Stimulated activated naive CD8-positive, alpha-beta T cell treated with anti-CD3 and anti-CD28 coated beads, Interleukin-15, Interleukin-2, amounts not matched to agents 100 ng/mL and 50 ng/mL, for 24 hours (primary cell): ENCODE results near the gene KRTAP2-4.
"Not testable (repeated sequence)": the region's sequence is repeated elsewhere in the genome, so short reads cannot be mapped to it uniquely, and the experiment has no call there.

Experiments
- H3K27ac Mint-ChIP-seq: one replicate; pipeline ENCODE4 v1.8.0; 2021; ENCODE audit warnings: mild to moderate bottlenecking, mixed read lengths
- H3K27me3 Mint-ChIP-seq: one replicate; pipeline ENCODE4 v1.8.0; 2021; ENCODE audit warnings: mixed read lengths
- H3K36me3 Mint-ChIP-seq: one replicate; pipeline ENCODE4 v1.8.0; 2021; ENCODE audit warnings: low read depth, mixed read lengths
- H3K4me1 Mint-ChIP-seq: one replicate; pipeline ENCODE4 v1.8.0; 2021; ENCODE audit warnings: low read depth, mixed read lengths
- H3K4me3 Mint-ChIP-seq: one replicate; pipeline ENCODE4 v1.8.0; 2021; ENCODE audit warnings: mild to moderate bottlenecking, mixed read lengths
- H3K9me3 Mint-ChIP-seq: one replicate; pipeline ENCODE4 v1.8.0; 2021; ENCODE audit warnings: mixed read lengths

Gene KRTAP2-4, protein sequence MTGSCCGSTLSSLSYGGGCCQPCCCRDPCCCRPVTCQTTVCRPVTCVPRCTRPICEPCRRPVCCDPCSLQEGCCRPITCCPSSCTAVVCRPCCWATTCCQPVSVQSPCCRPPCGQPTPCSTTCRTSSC

DNA sequence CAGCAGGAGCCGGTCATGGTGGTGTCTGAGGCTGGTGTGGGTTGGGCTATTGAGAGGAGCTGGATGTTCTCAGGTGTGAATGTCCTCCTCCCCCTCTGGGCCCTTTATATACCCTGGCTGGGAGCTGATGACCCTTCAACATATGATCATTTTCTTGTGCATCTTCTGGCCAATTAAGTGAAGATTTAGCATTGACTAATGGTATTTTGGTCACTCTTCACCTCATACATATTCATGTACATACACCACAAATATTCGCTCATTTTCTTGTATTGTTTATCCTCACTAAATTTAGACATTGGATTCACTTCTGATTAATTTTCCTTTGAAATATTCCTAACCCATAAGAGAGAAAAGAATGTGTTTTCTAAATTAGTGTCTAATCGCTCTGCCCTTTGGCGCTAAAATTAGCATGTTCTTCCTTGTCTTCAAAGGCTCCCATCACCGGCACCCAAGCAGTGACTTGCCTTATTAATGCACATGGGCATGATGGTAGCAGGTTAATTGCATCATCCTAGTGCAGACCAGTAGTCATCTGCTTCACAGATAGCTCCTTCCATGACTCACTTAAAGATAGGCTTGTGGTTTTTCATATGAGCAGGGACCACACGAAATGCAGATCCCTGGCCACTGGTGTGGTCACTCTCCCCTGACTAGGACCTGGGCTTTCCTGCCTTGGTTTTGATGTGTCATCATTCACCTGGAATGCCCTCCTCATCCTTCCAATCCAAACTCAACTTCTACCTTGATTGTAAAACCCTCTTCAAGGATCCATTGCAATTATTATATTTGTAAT, at the start of gene KRTAP2-4:
Gene KRTAP2-4 (minus strand): TSS at position 51 of the 796 bp plus-strand sequence. CDS start 34 bp downstream, at position 17.
- H3K4me1 Mint-ChIP-seq: peaks cover 4% of the 10 kb centered on the region
- no peaks in the 10 kb centered on the region for H3K9me3 Mint-ChIP-seq
- H3K27ac Mint-ChIP-seq: no peak within 1 kb of the TSS
- H3K4me3 Mint-ChIP-seq: no peak within 1 kb of the TSS
- peaks cover 3% of the 10 kb centered on the region for H3K27me3 Mint-ChIP-seq
- H3K36me3 Mint-ChIP-seq: no peaks in the 10 kb centered on the region

GRCh38 chr17:41111151-41111885, 45.6 kb upstream of the KRTAP2-4 start:
- H3K9me3 Mint-ChIP-seq: peaks cover 5% of the 10 kb centered on the region
- H3K27ac Mint-ChIP-seq: no peak overlapping the region
- peaks cover under 1% of the 10 kb centered on the region for H3K27me3 Mint-ChIP-seq
- H3K36me3 Mint-ChIP-seq: peaks cover 8% of the 10 kb centered on the region
- H3K4me1 Mint-ChIP-seq: peaks cover 19% of the 10 kb centered on the region
- H3K4me3 Mint-ChIP-seq: no peak overlapping the region

GRCh38 chr17:41108728-41109386, 43.2 kb upstream of the KRTAP2-4 start:
- H3K36me3 Mint-ChIP-seq, H3K9me3 Mint-ChIP-seq, H3K4me3 Mint-ChIP-seq, H3K27ac Mint-ChIP-seq, H3K27me3 Mint-ChIP-seq: not testable (repeated sequence)
- H3K4me1 Mint-ChIP-seq: peaks cover 19% of the 10 kb centered on the region

- H3K27ac Mint-ChIP-seq: no peak overlapping the region
- peaks cover 5% of the 10 kb centered on the region for H3K9me3 Mint-ChIP-seq
- peaks cover 8% of the 10 kb centered on the region for H3K36me3 Mint-ChIP-seq
- peaks cover 19% of the 10 kb centered on the region for H3K4me1 Mint-ChIP-seq
- H3K4me3 Mint-ChIP-seq: no peak overlapping the region
- peaks cover 6% of the 10 kb centered on the region for H3K27me3 Mint-ChIP-seq
Measured at GRCh38 chr17:41107941-41108450, 42.3 kb upstream of the KRTAP2-4 start.

DNA sequence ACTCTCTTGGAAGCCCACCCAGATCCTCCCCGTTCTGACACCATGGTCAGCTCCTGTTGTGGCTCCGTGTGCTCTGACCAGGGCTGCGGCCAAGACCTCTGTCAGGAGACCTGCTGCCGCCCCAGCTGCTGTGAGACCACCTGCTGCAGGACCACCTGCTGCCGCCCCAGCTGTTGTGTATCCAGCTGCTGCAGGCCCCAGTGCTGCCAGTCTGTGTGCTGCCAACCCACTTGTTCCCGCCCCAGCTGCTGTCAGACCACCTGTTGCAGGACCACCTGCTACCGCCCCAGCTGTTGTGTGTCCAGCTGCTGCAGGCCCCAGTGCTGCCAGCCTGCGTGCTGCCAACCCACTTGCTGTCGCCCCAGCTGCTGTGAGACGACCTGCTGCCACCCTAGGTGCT, 39.7 kb upstream of the KRTAP2-4 start, which contains the start of gene KRTAP4-9:
Gene KRTAP4-9 (plus strand): TSS at position 43 of the 400 bp plus-strand sequence. CDS start 0 bp downstream, at position 43.
- H3K36me3 Mint-ChIP-seq, H3K27ac Mint-ChIP-seq, H3K4me3 Mint-ChIP-seq, H3K9me3 Mint-ChIP-seq, H3K27me3 Mint-ChIP-seq: not testable (repeated sequence)
- H3K4me1 Mint-ChIP-seq: peaks cover 21% of the 10 kb centered on the region

GRCh38 chr17:41104386-41105038, 38.8 kb upstream of the KRTAP2-4 start:
- H3K9me3 Mint-ChIP-seq, H3K27me3 Mint-ChIP-seq, H3K4me3 Mint-ChIP-seq, H3K36me3 Mint-ChIP-seq, H3K27ac Mint-ChIP-seq: not testable (repeated sequence)
- H3K4me1 Mint-ChIP-seq: peaks cover 24% of the 10 kb centered on the region

DNA sequence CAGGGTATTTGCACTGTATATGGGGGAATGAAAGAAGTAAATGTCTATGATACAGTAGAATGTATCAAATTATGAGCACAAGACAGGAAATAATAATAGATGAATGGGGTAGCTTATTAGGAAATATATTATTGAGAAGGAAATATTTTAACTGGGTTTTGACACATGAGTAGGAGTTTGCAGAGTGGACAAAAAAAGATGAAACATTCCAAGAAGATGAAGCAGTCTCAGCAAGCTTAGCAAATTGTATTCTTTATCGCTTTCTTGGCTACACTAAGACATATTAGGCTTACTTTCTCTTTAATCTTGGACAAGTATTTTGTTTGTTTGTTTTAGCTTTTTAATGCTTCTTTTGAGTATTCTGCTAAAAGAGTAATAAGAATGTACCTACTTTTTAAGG, 38.2 kb upstream of the KRTAP2-4 start:
- Mint-ChIP-seq H3K27me3 (peaks cover 6% of the 10 kb centered on the region), H3K4me3 (no peak overlapping the region), H3K9me3 (no peaks in the 10 kb centered on the region), H3K36me3 (no peaks in the 10 kb centered on the region), H3K4me1 (peaks cover 22% of the 10 kb centered on the region), H3K27ac (no peak overlapping the region)

DNA sequence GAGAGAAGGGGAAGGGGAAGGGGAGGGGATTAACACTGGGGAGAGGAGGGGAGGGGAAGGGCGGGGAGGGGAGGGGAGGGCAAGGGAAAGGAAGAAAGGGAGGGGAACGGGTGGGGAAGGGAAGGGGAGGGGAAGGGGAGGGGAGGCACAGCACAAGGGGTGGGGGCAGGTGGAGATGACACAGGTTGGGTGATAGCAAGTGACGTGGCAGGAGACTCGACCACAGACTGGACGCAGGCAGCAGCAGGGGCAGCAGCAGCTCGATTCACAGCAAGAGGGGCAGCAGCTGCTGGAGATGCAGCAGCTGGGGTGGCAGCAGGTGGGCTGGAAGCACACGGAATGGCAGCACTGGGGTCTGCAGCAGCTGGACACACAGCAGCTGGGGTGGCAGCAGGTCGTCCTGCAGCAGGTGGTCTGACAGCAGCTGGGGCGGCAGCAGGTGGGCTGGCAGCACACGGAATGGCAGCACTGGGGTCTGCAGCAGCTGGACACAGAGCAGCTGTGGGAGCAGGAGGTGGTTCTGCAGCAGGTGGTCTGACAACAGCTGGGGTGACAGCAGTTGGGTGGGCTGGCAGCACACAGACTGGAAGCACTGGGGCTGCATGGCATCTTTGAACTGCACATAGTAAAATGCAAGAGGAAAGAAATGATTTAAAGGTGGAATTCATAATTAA, 36.0 kb upstream of the KRTAP2-4 start, which contains the start of gene KRTAP4-16:
Gene KRTAP4-16 (minus strand): TSS at position 624 of the 674 bp plus-strand sequence. CDS start 0 bp downstream, at position 624.
- Mint-ChIP-seq H3K9me3 (no peaks in the 10 kb centered on the region), H3K27ac (no peak within 1 kb of the TSS), H3K4me1 (peaks cover 10% of the 10 kb centered on the region), H3K36me3 (no peaks in the 10 kb centered on the region), H3K4me3 (no peak within 1 kb of the TSS), H3K27me3 (peaks cover 12% of the 10 kb centered on the region)

DNA sequence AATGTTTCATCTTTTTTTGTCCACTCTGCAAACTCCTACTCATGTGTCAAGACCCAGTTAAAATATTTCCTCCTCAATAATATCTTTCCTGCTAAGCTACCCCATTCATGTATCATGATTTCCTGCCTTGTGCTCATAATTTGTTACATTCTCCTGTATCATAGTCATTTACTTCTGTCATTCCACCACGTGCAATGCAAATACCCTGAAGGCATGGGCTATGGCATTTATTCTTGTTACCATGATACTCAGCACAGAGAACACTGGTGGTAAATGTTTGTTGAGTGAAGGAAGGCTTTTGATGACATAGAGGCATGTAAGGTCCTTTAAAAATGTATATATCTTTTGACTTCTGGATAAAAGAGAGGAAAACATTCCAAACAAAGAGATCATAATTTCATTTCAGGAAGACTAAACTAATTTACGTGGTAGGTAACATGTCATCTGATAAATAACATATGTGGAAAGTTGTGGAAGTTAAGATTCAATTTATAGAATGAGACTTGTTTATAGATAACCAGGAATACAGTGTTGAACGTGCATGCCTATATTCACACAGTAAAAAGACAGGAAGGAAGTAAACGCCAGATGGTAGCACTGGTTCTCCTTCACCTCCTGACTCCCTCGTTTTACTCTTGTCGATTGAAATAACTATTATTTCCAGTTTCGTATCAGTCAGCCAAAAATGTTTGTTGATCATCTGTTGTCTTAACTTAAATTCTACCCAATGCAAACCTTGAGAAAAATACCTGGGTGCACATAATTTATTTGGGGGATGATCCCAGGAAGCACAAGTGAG, 34.2 kb upstream of the KRTAP2-4 start:
- Mint-ChIP-seq H3K4me1 (peaks cover 10% of the 10 kb centered on the region), H3K27me3 (peaks cover 10% of the 10 kb centered on the region)
- H3K36me3 Mint-ChIP-seq, H3K27ac Mint-ChIP-seq, H3K9me3 Mint-ChIP-seq, H3K4me3 Mint-ChIP-seq: not testable (repeated sequence)

- H3K36me3 Mint-ChIP-seq: no peaks in the 10 kb centered on the region
- no peak overlapping the region for H3K4me3 Mint-ChIP-seq
- peaks cover 10% of the 10 kb centered on the region for H3K4me1 Mint-ChIP-seq
- no peak overlapping the region for H3K27ac Mint-ChIP-seq
- no peaks in the 10 kb centered on the region for H3K9me3 Mint-ChIP-seq
- peaks cover 10% of the 10 kb centered on the region for H3K27me3 Mint-ChIP-seq
Measured at GRCh38 chr17:41098481-41098880, 32.8 kb upstream of the KRTAP2-4 start.

DNA sequence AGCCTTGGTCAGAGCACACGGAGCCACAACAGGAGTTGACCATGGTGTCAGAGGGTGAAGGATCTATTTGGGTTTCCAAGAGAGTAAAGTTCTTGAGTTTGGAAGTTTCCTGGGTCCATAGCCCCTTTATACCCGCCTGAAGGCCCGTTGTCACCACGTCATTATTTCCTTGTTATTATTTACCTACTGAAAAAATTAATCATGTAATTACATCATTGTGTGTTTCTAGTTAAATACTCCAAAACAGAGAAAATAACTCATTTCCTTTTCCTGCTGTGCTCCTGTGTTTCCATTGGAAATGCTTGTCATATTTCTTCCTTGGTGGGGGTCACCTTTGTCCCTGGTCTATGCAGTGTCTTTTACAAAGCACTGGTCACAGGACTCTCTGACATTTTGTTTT, 32.4 kb upstream of the KRTAP2-4 start, which contains the start of gene KRTAP4-8:
Gene KRTAP4-8 (minus strand): TSS at position 101 of the 400 bp plus-strand sequence. CDS start 58 bp downstream, at position 43.
- Mint-ChIP-seq H3K27me3 (peaks cover 10% of the 10 kb centered on the region), H3K9me3 (no peaks in the 10 kb centered on the region), H3K4me1 (peaks cover 10% of the 10 kb centered on the region), H3K4me3 (no peak within 1 kb of the TSS), H3K36me3 (no peaks in the 10 kb centered on the region), H3K27ac (no peak within 1 kb of the TSS)

GRCh38 chr17:41096055-41096454, 30.4 kb upstream of the KRTAP2-4 start:
- peaks cover 10% of the 10 kb centered on the region for H3K27me3 Mint-ChIP-seq
- H3K4me3 Mint-ChIP-seq: no peak overlapping the region
- H3K27ac Mint-ChIP-seq: no peak overlapping the region
- H3K36me3 Mint-ChIP-seq: no peaks in the 10 kb centered on the region
- no peaks in the 10 kb centered on the region for H3K9me3 Mint-ChIP-seq
- peaks cover 10% of the 10 kb centered on the region for H3K4me1 Mint-ChIP-seq

DNA sequence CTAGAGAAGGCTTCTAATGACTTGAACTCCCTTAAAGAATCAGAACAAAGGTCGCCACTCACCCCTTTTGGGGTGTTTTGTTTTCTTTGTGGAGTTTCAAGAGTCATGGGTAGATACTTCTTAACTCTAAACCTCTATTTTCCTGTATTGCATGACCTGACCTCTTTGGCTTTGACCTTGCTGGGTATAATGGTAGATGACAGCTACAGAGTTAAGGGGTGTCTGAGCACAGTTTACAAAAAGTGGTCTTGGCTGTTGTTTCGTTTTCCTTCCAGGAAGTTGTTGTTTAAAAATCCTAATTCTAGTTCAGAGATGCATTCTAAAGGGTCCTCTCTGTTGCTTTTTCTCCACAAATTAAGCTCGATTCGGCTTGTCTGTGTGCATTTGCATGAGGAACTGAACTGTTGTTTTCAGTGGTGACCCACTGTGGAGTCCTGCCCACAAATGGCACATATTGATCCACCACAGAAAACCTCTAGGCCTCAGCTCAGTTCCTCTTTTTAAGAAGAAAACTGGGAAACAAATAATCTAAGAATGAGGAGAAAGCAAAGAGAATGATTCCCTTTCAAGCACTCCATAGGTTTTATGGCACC, 23.2 kb upstream of the KRTAP2-4 start:
- H3K36me3 Mint-ChIP-seq, H3K9me3 Mint-ChIP-seq, H3K4me1 Mint-ChIP-seq, H3K4me3 Mint-ChIP-seq, H3K27ac Mint-ChIP-seq, H3K27me3 Mint-ChIP-seq: not testable (repeated sequence)
